Endometrial microvascular endothelial cells (primary cell): Measurements from ENCODE around the gene CEP44. TPM values are rescaled to one million over a fixed set of nuclear protein-coding genes. Genes with fewer than 3 reads are reported as not detected.
"Not testable (repeated sequence)": the region's sequence is repeated elsewhere in the genome, so short reads cannot be mapped to it uniquely, and the experiment has no call there.

Experiments used
- in situ Hi-C: cut with HindIII; loops from 2 replicates; pipeline ENCODE4 v1.10.0; 2017; ENCODE audit warnings: low sequenced_read_pairs, low pct_unique_long_range_greater_than_20kb; ENCODE audit errors: inconsistent ontology term
- total RNA-seq: library from RNA; depleted of rRNA; stranded (reverse); fragments of >200 nt; gene quantifications from one replicate; pipeline ENCODE4 v1.2.3, GENCODE V29; 2015; ENCODE audit errors: inconsistent ontology term

CEP44 gene
- total RNA-seq, 1 donor from 2014 or later = 8.8 TPM

DNA sequence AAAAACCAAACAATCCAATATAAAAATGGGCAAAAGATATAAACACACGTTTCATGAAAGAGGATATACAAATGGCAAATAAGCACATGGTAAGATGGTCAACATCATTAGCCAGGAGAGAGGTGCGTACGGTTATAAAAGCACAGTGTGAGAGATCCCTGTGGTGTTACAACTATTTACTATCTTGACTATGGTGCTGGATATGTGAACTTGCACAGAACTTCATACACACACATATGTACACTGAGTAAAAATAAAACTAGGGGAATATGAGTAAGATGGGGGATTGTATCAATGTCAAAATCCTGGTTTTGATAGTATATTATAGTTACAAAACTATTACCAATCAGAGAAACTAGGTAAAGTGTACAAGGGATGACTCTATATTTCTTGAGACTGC lies 8.6 kb upstream of the CEP44 start:
- in situ Hi-C loops = no loop called here

DNA sequence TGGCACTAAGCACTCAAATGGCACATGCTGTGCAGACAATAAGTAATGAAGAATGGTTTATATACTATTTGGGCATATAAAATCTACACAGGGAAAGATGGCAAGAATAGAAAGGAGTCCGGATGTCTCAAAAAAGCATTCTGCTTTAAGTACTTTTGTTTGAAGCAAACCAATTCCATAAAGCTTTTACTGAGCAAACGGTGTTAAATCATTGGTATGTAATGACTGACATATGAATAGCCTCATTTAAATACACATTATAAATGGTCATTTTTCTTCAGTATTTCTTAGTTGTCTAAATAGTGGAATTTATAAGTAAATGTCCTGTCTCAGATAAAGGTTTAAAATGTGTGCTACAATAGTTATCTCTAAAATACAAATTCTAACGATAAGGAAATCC lies 6.3 kb upstream of the CEP44 start:
- in situ Hi-C loops = no loop called here

- in situ Hi-C loops = no loop called here
Observed at GRCh38 chr4:174278467-174278866, 5.2 kb upstream of the CEP44 start.

DNA sequence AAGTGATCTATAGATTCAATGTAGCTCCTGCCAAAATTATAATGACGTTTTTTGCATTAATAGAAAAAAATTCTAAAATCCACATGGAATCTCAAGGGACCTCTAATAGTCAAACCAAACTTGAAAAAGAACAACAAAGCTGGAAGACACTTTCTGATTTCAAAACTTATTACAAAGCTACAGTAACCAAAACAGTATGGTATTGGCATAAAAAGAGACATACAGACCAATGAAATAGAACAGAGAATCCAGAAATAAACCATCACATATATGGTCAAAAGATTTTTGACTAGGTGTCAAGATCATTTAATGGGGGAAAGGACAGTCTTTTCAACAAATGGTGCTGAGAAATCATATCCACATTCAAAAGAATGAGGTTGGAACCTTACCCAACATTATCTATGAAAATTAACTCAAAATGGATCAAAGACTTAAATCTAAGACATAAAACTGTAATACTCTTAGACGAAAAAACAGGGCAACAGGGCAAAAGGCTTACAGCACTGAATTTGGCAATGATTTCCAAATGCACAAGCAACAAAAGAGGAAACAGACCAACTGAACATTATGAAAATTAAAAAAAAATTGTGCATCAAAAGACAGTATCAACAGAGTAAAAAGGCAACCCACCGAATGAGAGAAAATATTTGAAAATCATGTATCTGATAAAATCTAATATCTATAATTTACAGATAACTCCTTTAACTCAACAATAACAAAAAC lies 4.1 kb upstream of the CEP44 start:
- in situ Hi-C loops = no loop called here

DNA sequence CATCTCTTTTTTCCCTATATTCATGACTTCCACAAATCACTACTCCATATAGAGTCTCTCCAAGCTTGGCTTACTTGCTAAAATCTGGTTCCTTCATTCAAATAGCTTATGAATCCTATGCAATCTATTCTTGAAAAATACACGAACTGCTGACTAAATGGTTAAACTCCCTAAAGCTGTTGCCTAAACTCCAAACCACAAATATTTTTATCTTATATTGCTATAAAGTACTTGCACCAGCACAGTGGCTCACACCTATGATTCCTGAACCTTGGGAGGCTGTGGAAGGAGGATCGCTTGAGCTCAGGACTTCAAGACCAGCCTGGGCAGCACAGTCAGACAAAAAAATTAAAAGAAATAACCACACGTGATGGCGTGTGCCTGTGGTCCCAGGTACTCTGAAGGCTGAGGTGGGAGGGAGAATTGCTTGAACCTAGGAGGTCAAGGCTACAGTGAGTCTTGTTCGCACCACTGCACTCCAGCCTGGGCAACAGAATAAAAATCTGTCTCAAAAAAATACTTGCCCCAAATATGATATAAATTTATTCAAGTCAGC lies 2.5 kb upstream of the CEP44 start:
- in situ Hi-C loops = no loop called here

DNA sequence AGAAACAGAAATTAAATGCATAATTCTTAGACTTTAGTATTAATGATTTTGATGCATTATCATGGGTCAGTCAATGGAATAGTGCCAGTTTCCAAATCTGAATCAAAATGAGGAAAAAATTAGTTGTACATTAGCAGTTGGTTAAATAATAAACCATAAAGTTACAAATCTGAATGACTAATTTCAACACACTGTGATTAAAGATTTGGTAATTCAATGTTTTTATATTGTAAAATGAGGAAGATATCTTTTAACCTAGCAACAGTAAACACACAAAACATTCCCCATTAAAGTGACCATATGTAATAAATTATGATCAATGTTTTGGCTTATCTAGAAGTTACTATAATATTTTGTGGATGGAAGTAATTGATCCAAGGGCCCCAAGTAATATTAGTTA lies 1.8 kb upstream of the CEP44 start:
- in situ Hi-C loops = no loop called here

DNA sequence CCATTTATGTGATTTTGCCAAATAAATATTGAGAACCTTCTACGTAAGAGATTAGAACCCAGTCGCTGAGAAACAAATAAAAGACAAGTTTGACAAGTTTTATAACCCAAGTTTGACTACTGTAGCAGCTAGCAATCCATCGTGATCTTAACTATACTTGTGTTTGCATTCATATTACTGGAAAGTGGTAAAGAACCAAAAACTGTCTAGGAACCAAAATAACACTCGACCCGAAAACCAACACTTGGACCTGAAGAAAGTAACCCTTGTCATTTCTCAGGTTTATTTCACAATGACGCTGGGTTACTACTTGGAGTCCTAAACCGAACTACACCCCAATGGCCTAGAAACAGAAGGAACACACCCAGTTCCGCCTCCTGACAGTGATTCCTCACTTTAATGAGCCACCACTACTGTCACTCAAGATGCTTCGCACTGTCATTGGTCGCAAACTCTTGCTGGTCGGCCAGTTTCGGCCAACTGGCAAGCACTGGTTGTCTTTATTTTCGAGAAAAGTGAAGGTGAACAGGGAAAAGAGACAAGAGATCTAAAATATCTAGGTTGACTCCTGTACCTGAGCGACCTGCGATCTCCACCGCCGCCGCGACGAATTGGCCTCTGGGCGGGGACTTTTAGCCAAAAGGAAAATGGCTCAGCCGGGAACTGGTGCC lies 740 bp upstream of the CEP44 start:
- in situ Hi-C loops = no loop called here

DNA sequence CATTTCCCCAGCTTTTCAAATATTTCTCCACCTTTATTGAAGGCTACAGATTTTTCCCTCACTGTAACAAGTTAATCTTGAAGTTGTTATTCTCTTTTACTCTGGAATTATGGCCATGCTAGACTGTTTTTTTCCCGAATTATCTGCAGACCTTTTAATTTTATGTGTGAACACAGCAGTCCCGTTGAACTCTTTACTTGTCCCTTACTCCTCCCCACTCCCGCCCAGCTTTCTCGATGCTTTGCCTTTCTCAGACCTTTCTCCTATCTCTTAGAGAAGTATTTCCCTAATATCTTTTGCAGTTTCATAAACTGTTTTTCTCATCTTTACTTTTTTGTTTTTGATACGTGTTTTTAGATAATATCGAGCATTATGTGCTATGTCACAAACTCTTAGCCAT lies 776 bp downstream of the CEP44 start:
- in situ Hi-C loops = no loop called here

GRCh38 chr4:174286870-174287269 lies 3.2 kb downstream of the CEP44 start:
- in situ Hi-C loops = no loop called here

DNA sequence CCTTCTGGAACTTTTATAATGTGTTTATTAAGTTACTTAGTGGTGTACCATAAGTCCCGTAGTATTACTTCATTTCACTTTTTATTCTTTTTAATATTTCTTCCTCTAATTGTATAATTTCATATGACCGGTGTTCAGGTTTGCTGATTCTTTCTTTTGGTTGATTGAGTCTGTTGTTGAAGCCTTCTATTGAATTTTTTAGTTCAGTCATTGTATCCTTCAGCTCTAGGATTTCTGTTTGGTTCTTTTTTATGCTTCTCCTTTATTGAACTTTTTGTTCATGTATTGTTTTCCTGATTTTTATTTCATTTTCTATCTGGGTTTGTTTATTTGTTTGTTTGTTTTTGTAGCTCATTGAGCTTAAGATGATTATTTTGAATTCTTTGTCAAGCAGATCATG lies 8.8 kb downstream of the CEP44 start:
- in situ Hi-C loops = no loop called here

GRCh38 chr4:174294641-174295040 lies 10.9 kb downstream of the CEP44 start:
- in situ Hi-C loops = not testable (repeated sequence)

GRCh38 chr4:174295142-174295541 lies 11.4 kb downstream of the CEP44 start:
- in situ Hi-C loops = not testable (repeated sequence)

DNA sequence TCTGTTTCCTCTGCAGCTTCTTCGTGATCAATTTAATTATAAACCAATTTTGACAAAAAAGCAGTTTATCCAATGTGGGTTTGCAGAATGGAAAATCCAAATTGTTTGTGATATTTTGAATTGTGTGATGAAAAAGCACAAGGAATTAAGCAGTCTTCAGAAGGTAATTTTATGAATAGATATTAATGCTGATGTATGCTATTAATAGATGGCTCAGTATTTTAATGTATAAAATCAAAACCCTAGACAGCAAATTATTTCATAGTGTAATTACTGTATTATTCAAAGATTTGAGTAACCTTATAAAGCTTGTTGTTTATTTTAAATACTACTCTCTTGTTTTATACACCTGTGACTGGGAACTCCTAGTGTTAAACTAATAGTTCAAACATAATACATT lies 20.0 kb downstream of the CEP44 start:
- in situ Hi-C loops = no loop called here

DNA sequence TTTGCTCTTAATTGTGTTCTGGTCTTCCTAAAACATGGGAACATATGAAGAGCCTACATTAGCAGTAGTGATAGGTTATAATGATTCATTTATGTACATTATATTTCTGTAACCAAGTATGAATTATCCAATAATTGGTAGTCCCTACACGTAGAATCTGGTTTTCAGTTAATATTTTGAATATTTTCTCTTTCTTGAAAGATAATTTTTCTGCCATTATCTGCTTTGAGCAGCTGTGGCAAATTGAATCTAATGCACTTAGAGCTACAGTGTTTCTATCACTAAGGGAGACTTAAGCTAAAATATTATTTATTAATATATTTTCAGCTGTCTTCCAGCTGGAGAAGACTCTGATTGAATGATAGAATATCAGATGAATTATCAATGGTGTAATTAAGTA lies 21.0 kb downstream of the CEP44 start:
- in situ Hi-C loops = no loop called here

- in situ Hi-C loops = no loop called here
Observed at GRCh38 chr4:174305961-174306360, 22.2 kb downstream of the CEP44 start.

GRCh38 chr4:174307694-174308093 lies 24.0 kb downstream of the CEP44 start:
- in situ Hi-C loops = no loop called here

- in situ Hi-C loops = no loop called here
Observed at GRCh38 chr4:174312993-174313392, 29.3 kb downstream of the CEP44 start.

- in situ Hi-C loops = no loop called here
Observed at GRCh38 chr4:174314274-174314673, 30.6 kb downstream of the CEP44 start.

- in situ Hi-C loops = no loop called here
Observed at GRCh38 chr4:174314770-174315169, 31.1 kb downstream of the CEP44 start.

- in situ Hi-C loops = no loop called here
Observed at GRCh38 chr4:174316546-174316945, 32.8 kb downstream of the CEP44 start.
